Neural cell (in vitro differentiated cells): ENCODE data around the gene LIME1. TPM values are rescaled to one million over a fixed set of nuclear protein-coding genes. Genes with fewer than 3 reads are reported as not detected.

ENCODE experiments used
- H2AFZ ChIP-seq: fragments of 200-600, 300-800 bp; sonication (generic), shearing (Covaris generic); 2 replicates; pipeline ENCODE4 v1.6.0; 2014; ENCODE audit warnings: low read depth, mild to moderate bottlenecking, antibody characterized with exemption, low read length, moderate library complexity
- H3F3A ChIP-seq: fragments of 200-600 bp; shearing (Covaris generic); 2 replicates; pipeline ENCODE4 v1.6.1; 2016; ENCODE audit warnings: mild to moderate bottlenecking, moderate library complexity, mixed read lengths, antibody characterized with exemption, low read length; ENCODE audit not compliant: insufficient read depth, poor library complexity, severe bottlenecking
- H3K27ac ChIP-seq: fragments of 200-600, 300-800 bp; sonication (generic), shearing (Covaris generic); 2 replicates; pipeline ENCODE4 v1.5.1; 2014; ENCODE audit warnings: mild to moderate bottlenecking, low read length, moderate library complexity
- H3K27me3 ChIP-seq: fragments of 300-800, 200-600 bp; sonication (generic), shearing (Covaris generic); 2 replicates; pipeline ENCODE4 v1.6.0; 2014; ENCODE audit warnings: mild to moderate bottlenecking, low read depth, low read length, moderate library complexity; ENCODE audit not compliant: insufficient read depth
- H3K36me3 ChIP-seq: fragments of 300-800, 200-600 bp; sonication (generic), shearing (Covaris generic); 2 replicates; pipeline ENCODE4 v1.5.1; 2014; ENCODE audit warnings: mild to moderate bottlenecking, antibody characterized with exemption, low read length, moderate library complexity; ENCODE audit not compliant: insufficient read depth
- H3K4me2 ChIP-seq: fragments of 300-800, 200-600 bp; sonication (generic), shearing (Covaris generic); 2 replicates; pipeline ENCODE4 v1.6.0; 2014; ENCODE audit warnings: mild to moderate bottlenecking, low read length
- H3K4me3 ChIP-seq: fragments of 300-800, 200-600 bp; sonication (generic), shearing (Covaris generic); 2 replicates; pipeline ENCODE4 v1.5.1; 2014; ENCODE audit warnings: mild to moderate bottlenecking, low read length, moderate library complexity
- H3K79me2 ChIP-seq: fragments of 200-600 bp; shearing (Covaris generic); replicated peaks from 2 replicates; pipeline ENCODE4 v1.6.0; 2014; ENCODE audit warnings: mild to moderate bottlenecking, low read length, moderate library complexity; ENCODE audit not compliant: insufficient read depth
- H3K9ac ChIP-seq: fragments of 300-800, 200-600 bp; sonication (generic), shearing (Covaris generic); 2 replicates; pipeline ENCODE4 v1.6.1; 2016; ENCODE audit warnings: mild to moderate bottlenecking, low read length, mixed read lengths
- H3K9me2 ChIP-seq: fragments of 200-600 bp; shearing (Covaris generic); 2 replicates; pipeline ENCODE4 v1.6.1; 2016; ENCODE audit warnings: mild to moderate bottlenecking, low read length, mixed read lengths; ENCODE audit not compliant: insufficient read depth
- H3K9me3 ChIP-seq: fragments of 200-600, 300-800 bp; sonication (generic), shearing (Covaris generic); 2 replicates; pipeline ENCODE4 v1.6.1; 2016; ENCODE audit warnings: mild to moderate bottlenecking, mixed run types, low read length, moderate library complexity, mixed read lengths
- H4K20me1 ChIP-seq: fragments of 200-600 bp; shearing (Covaris generic); 2 replicates; pipeline ENCODE4 v1.6.1; 2016; ENCODE audit warnings: mild to moderate bottlenecking, mixed run types; ENCODE audit not compliant: insufficient read depth
- EP300 ChIP-seq: fragments of 450-650 bp; conservative IDR thresholded peaks from 2 replicates; pipeline ENCODE4 v1.6.1; 2014; ENCODE audit warnings: antibody characterized with exemption, mild to moderate bottlenecking, moderate library complexity; ENCODE audit not compliant: poor library complexity, severe bottlenecking
- EZH2 ChIP-seq: fragments of 200-600, 300-800 bp; shearing (Covaris generic), sonication (generic); IDR thresholded peaks from 2 replicates; pipeline ENCODE4 v1.6.1; 2014; ENCODE audit warnings: antibody characterized with exemption, low read length, borderline replicate concordance, mild to moderate bottlenecking; ENCODE audit not compliant: insufficient read depth, poor library complexity, severe bottlenecking
- MXI1 ChIP-seq: fragments of 450-650 bp; conservative IDR thresholded peaks from 2 replicates; pipeline ENCODE4 v1.6.1; 2014; ENCODE audit warnings: antibody characterized with exemption, mild to moderate bottlenecking; ENCODE audit not compliant: poor library complexity, severe bottlenecking
- POLR2AphosphoS5 ChIP-seq: IDR thresholded peaks from 2 replicates; pipeline ENCODE4 v1.6.1; 2012
- RAD21 ChIP-seq: fragments of 450-650 bp; conservative IDR thresholded peaks from 2 replicates; pipeline ENCODE4 v1.6.1; 2014; ENCODE audit warnings: antibody characterized with exemption, mild to moderate bottlenecking, moderate library complexity
- SMC3 ChIP-seq: fragments of 450-650 bp; conservative IDR thresholded peaks from 2 replicates; pipeline ENCODE4 v1.6.1; 2014; ENCODE audit warnings: antibody characterized with exemption, mild to moderate bottlenecking, moderate library complexity; ENCODE audit not compliant: poor library complexity
- TAF1 ChIP-seq: IDR thresholded peaks from 2 replicates; pipeline ENCODE4 v1.6.1; 2012; ENCODE audit warnings: low read depth
- polyA plus RNA-seq: library from polyadenylated mRNA; depleted of rRNA; stranded (reverse); fragments of >200 nt; gene quantifications from 2 replicates; pipeline ENCODE4 v1.2.3, GENCODE V29; 2014
- TF ChIP-seq, protein P1 (sequence below): IDR thresholded peaks from 2 replicates; pipeline ENCODE4 v1.6.1; 2012; ENCODE audit warnings: borderline replicate concordance
- TF ChIP-seq, protein P2 (sequence below): fragments of 450-650 bp; IDR thresholded peaks from 2 replicates; pipeline ENCODE4 v1.5.1; 2014; ENCODE audit warnings: antibody characterized with exemption, mild to moderate bottlenecking, moderate library complexity; ENCODE audit not compliant: poor library complexity, severe bottlenecking

LIME1 gene
- polyA plus RNA-seq, 1 donor from 2014 or later = 65.2 TPM

DNA sequence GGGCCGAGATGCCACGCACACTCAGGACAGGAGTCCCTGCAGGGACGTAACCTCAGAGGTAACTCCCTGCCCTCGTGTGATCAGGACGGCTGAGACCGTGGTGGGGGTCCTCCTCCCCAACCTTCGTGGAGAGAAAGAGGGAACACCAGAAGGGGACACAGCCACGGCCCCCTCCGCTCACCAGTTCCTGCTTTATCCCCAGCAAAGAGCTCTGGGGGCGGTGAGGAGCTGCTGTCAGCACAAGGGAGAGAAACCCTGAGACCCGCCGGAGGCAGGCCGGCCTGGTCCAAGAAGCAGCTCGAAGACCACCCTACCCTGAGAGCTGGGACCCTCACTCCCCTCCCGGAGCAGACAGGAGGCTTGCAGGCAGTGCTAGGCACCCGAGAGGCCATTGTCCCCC lies 47.5 kb downstream of the LIME1 start:
- Histone ChIP-seq H3K9ac (no peak overlapping the region), H3K27ac (no peak overlapping the region), H3K36me3 (no peaks in the 10 kb centered on the region), H3K27me3 (no peaks in the 10 kb centered on the region), H3K9me3 (no peaks in the 10 kb centered on the region), H4K20me1 (no peaks in the 10 kb centered on the region), H3K9me2 (no peaks in the 10 kb centered on the region), H3K4me2 (no peak overlapping the region), H2AFZ (no peak overlapping the region), H3K79me2 (peaks cover 4% of the 10 kb centered on the region), H3K4me3 (no peak overlapping the region), H3F3A (peaks cover 3% of the 10 kb centered on the region)
- TF ChIP-seq SMC3 (no peak), MXI1 (no peak)
- TF ChIP-seq, protein P1, sequence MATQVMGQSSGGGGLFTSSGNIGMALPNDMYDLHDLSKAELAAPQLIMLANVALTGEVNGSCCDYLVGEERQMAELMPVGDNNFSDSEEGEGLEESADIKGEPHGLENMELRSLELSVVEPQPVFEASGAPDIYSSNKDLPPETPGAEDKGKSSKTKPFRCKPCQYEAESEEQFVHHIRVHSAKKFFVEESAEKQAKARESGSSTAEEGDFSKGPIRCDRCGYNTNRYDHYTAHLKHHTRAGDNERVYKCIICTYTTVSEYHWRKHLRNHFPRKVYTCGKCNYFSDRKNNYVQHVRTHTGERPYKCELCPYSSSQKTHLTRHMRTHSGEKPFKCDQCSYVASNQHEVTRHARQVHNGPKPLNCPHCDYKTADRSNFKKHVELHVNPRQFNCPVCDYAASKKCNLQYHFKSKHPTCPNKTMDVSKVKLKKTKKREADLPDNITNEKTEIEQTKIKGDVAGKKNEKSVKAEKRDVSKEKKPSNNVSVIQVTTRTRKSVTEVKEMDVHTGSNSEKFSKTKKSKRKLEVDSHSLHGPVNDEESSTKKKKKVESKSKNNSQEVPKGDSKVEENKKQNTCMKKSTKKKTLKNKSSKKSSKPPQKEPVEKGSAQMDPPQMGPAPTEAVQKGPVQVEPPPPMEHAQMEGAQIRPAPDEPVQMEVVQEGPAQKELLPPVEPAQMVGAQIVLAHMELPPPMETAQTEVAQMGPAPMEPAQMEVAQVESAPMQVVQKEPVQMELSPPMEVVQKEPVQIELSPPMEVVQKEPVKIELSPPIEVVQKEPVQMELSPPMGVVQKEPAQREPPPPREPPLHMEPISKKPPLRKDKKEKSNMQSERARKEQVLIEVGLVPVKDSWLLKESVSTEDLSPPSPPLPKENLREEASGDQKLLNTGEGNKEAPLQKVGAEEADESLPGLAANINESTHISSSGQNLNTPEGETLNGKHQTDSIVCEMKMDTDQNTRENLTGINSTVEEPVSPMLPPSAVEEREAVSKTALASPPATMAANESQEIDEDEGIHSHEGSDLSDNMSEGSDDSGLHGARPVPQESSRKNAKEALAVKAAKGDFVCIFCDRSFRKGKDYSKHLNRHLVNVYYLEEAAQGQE = no peak

DNA sequence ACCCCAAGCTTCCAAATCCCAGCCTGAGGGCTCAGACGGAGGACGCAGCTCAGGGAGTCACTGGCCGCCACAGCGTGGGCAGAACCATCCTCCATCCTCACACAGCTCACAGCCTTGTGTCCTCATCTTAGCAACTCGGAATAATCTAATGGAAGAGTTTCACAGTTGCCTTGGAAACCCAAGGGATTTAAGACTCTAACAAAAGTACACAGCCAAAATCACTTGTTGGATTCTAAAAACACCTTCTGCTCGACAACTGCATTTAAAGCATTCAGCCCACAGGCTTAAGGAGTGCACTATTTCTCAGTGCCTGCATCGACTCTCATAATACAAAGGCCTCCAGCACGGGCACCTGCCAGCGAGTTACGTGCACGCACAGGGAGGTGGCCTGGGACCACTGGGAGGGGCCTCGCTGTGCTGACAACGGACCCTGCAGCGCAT lies 49.2 kb downstream of the LIME1 start:
- Histone ChIP-seq H3K36me3 (no peaks in the 10 kb centered on the region), H3K4me3 (no peak overlapping the region), H2AFZ (no peak overlapping the region), H3K9me3 (no peaks in the 10 kb centered on the region), H3K9me2 (no peaks in the 10 kb centered on the region), H3K4me2 (no peak overlapping the region), H3K27ac (no peak overlapping the region), H3F3A (peaks cover 3% of the 10 kb centered on the region), H3K27me3 (no peaks in the 10 kb centered on the region), H4K20me1 (no peaks in the 10 kb centered on the region), H3K79me2 (peaks cover 4% of the 10 kb centered on the region), H3K9ac (no peak overlapping the region)
- no peak for TF ChIP-seq TAF1
- TF ChIP-seq, protein P2, sequence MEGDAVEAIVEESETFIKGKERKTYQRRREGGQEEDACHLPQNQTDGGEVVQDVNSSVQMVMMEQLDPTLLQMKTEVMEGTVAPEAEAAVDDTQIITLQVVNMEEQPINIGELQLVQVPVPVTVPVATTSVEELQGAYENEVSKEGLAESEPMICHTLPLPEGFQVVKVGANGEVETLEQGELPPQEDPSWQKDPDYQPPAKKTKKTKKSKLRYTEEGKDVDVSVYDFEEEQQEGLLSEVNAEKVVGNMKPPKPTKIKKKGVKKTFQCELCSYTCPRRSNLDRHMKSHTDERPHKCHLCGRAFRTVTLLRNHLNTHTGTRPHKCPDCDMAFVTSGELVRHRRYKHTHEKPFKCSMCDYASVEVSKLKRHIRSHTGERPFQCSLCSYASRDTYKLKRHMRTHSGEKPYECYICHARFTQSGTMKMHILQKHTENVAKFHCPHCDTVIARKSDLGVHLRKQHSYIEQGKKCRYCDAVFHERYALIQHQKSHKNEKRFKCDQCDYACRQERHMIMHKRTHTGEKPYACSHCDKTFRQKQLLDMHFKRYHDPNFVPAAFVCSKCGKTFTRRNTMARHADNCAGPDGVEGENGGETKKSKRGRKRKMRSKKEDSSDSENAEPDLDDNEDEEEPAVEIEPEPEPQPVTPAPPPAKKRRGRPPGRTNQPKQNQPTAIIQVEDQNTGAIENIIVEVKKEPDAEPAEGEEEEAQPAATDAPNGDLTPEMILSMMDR = no peak
- no peak for TF ChIP-seq SMC3
- TF ChIP-seq EP300 = no peak
- no peak for TF ChIP-seq EZH2
- no peak for TF ChIP-seq RAD21
- TF ChIP-seq POLR2AphosphoS5 = no peak
- TF ChIP-seq, protein P1 = no peak
- TF ChIP-seq MXI1 = no peak
